Esophagus muscularis mucosa (tissue), 4 donors: Measurements from ENCODE around the gene GVQW3.

Experiments
- EP300 ChIP-seq: sonication (generic); formaldehyde crosslinking; IDR thresholded peaks from one replicate; pipeline ENCODE4 v1.6.1; 2017; ENCODE audit warnings: antibody characterized with exemption
- POLR2A ChIP-seq: fragments of 450-650 bp; IDR thresholded peaks from one replicate; pipeline ENCODE4 v1.6.1; 2017; ENCODE audit warnings: antibody characterized with exemption, moderate library complexity, mild to moderate bottlenecking, low read depth
- POLR2AphosphoS5 ChIP-seq, 2 donors: sonication (generic); formaldehyde crosslinking; IDR thresholded peaks; one replicate each; pipeline ENCODE4 v1.6.1; 2017; ENCODE audit warnings: antibody characterized with exemption in 2 of 2
- TF ChIP-seq, protein P1 (sequence below), 3 experiments: fragments of 200-600 bp in 2 of 3; fragments of 450-650 bp in 1 of 3; sonication (generic) in 2 of 3; IDR thresholded peaks; one replicate each; pipeline ENCODE4 v1.5.1; 2017 to 2019; ENCODE audit warnings: antibody characterized with exemption in 3 of 3, mild to moderate bottlenecking in 2 of 3, moderate library complexity in 1 of 3

DNA sequence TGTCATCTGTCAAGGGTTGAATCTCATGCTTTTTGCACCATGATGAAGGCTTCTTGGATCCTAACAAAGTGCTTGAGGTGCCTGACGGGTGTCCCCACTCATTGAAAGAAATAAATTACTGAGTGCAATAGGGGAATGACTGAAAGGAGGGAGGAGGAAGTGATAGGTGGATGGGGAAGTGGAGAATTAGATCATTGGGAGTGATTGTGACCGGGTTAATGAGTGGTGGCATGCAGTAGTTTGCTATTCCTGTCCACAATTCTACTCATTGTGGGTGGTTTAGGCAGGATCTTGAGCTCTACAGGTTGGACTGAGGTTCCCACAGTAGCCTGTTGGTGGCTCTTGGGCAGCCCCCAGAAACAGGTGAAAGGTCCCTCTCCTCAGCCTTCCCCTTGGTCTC is 44.5 kb upstream of the GVQW3 start:
- TF ChIP-seq, protein P1, sequence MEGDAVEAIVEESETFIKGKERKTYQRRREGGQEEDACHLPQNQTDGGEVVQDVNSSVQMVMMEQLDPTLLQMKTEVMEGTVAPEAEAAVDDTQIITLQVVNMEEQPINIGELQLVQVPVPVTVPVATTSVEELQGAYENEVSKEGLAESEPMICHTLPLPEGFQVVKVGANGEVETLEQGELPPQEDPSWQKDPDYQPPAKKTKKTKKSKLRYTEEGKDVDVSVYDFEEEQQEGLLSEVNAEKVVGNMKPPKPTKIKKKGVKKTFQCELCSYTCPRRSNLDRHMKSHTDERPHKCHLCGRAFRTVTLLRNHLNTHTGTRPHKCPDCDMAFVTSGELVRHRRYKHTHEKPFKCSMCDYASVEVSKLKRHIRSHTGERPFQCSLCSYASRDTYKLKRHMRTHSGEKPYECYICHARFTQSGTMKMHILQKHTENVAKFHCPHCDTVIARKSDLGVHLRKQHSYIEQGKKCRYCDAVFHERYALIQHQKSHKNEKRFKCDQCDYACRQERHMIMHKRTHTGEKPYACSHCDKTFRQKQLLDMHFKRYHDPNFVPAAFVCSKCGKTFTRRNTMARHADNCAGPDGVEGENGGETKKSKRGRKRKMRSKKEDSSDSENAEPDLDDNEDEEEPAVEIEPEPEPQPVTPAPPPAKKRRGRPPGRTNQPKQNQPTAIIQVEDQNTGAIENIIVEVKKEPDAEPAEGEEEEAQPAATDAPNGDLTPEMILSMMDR (IDR thresholded peaks at IDR 0.05) = no peak
- TF ChIP-seq POLR2AphosphoS5 (IDR thresholded peaks at IDR 0.05) = no peak
- TF ChIP-seq POLR2A = no peak
- TF ChIP-seq EP300 = no peak
